ENCODE results near the gene ADAMTS20. TPM values are rescaled to one million over a fixed set of nuclear protein-coding genes. Genes with fewer than 3 reads are reported as not detected.
"Not testable (repeated sequence)": the region's sequence is repeated elsewhere in the genome, so short reads cannot be mapped to it uniquely, and the experiment has no call there.

The ADAMTS20 gene
- total and polyA plus RNA-seq, 8 donors: 0.08 to 0.24 (median 0.16) TPM; not detected in 2

- Histone ChIP-seq H3K36me3 (no peaks in the 10 kb centered on the region), H3K9me3 (peaks cover 0 to 21% of the 10 kb centered on the region in 2 donors), H3K27ac (no peak overlapping the region), H3K4me3 (no peak overlapping the region), H3K27me3 (no peaks in the 10 kb centered on the region), H3K4me1 (no peaks in the 10 kb centered on the region)
- no peak for ATAC-seq
- DNase-seq: no peak
- intact Hi-C loops (cut with DNase I): no loop called here
- no peak for TF ChIP-seq CTCF (IDR thresholded peaks at IDR 0.05)
Observed at GRCh38 chr12:43345023-43345422, 207.0 kb downstream of the ADAMTS20 start.

GRCh38 chr12:43341785-43342313, 210.2 kb downstream of the ADAMTS20 start:
- peaks cover 0 to 21% of the 10 kb centered on the region in 2 donors for H3K9me3 ChIP-seq
- peaks cover 0 to 15% of the 10 kb centered on the region in 2 donors for H3K4me1 ChIP-seq
- DNase-seq; H3K27ac ChIP-seq; ATAC-seq; H3K4me3 ChIP-seq; intact Hi-C loops (cut with DNase I); H3K36me3 ChIP-seq; H3K27me3 ChIP-seq: not testable (repeated sequence)

GRCh38 chr12:43338848-43339526, 213.0 kb downstream of the ADAMTS20 start:
- no peaks in the 10 kb centered on the region for H3K36me3 ChIP-seq
- no peaks in the 10 kb centered on the region for H3K27me3 ChIP-seq
- peak in 1 of 2 donors; percentile 35 for TF ChIP-seq CTCF (IDR thresholded peaks at IDR 0.05)
- peaks cover 0 to 15% of the 10 kb centered on the region in 2 donors for H3K4me1 ChIP-seq
- peak; percentile 96 for ATAC-seq
- no peak overlapping the region for H3K27ac ChIP-seq
- peaks cover 0 to 2% of the 10 kb centered on the region in 2 donors for H3K9me3 ChIP-seq
- H3K4me3 ChIP-seq: no peak overlapping the region
- intact Hi-C loops (cut with DNase I): no loop called here
- DNase-seq: peak in 2 of 4 donors; percentile 36 to 60

GRCh38 chr12:43337571-43338444, 214.2 kb downstream of the ADAMTS20 start:
- Histone ChIP-seq H3K4me1 (peaks cover 0 to 15% of the 10 kb centered on the region in 2 donors), H3K27ac (no peak overlapping the region), H3K4me3 (no peak overlapping the region), H3K27me3 (no peaks in the 10 kb centered on the region), H3K9me3 (no peaks in the 10 kb centered on the region), H3K36me3 (no peaks in the 10 kb centered on the region)
- DNase-seq: no peak
- intact Hi-C loops (cut with DNase I): no loop called here
- ATAC-seq: no peak
- no peak for TF ChIP-seq CTCF (IDR thresholded peaks at IDR 0.05)

- Histone ChIP-seq H3K27ac (no peak overlapping the region), H3K4me3 (no peak overlapping the region), H3K36me3 (no peaks in the 10 kb centered on the region), H3K9me3 (no peaks in the 10 kb centered on the region), H3K27me3 (no peaks in the 10 kb centered on the region), H3K4me1 (peaks cover 0 to 15% of the 10 kb centered on the region in 2 donors)
- intact Hi-C loops (cut with DNase I): no loop called here
- DNase-seq (peak in 1 of 4 donors; percentile 21), ATAC-seq (peak; percentile 47)
- TF ChIP-seq CTCF (IDR thresholded peaks at IDR 0.05): peak; percentile 27 to 33
Observed at GRCh38 chr12:43336962-43337555, 214.9 kb downstream of the ADAMTS20 start.

Data from left lung (tissue), 10 donors.